Measurements from ENCODE around the gene DCLRE1A. TPM values are rescaled to one million over a fixed set of nuclear protein-coding genes. Genes with fewer than 3 reads are reported as not detected.
A peak's percentile ranks its signal among the peaks of the same experiment; 100 is the strongest.
"Not testable (repeated sequence)": the region's sequence is repeated elsewhere in the genome, so short reads cannot be mapped to it uniquely, and the experiment has no call there.

The DCLRE1A gene
- total RNA-seq, 1 donor from 2014 or later: 7.7 TPM

GRCh38 chr10:113858541-113858940, 4.7 kb upstream of the DCLRE1A start:
- no peak for DNase-seq (ENCODE audit: low spot score)

- DNase-seq (ENCODE audit: low spot score): no peak
These were observed 3.3 kb upstream of the DCLRE1A start for GRCh38 chr10:113857210-113857609.

GRCh38 chr10:113856563-113856962, 2.7 kb upstream of the DCLRE1A start:
- DNase-seq (ENCODE audit: low spot score): no peak

- peak; percentile 32 for DNase-seq (ENCODE audit: low spot score)
These were observed 1.1 kb upstream of the DCLRE1A start for GRCh38 chr10:113854761-113855588.

DNA sequence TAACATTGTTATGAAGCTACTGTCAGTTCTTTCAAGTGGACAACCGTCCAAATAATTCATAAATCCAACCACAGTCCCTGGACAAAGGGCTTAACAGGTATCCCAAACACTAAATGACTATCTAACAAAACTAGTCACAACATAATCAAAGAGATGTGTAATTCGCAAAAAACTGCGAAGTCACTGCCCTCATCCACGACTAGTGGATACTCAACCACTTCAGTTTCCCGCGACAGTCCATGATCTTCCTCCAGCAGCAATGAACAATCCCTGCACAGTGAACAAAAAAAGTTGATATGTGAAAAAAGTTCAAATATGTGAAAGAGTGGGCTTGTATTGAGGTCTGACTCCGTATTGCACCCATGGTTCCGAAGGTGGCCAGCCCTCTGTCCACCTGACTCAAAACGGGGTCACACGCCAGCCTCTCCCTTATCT, 287 bp downstream of the DCLRE1A start:
- DNase-seq (ENCODE audit: low spot score): no peak

GRCh38 chr10:113849946-113850345, 3.9 kb downstream of the DCLRE1A start:
- DNase-seq (ENCODE audit: low spot score): no peak

GRCh38 chr10:113849140-113849803, 4.6 kb downstream of the DCLRE1A start:
- DNase-seq (ENCODE audit: low spot score): no peak

GRCh38 chr10:113846036-113846435, 7.8 kb downstream of the DCLRE1A start:
- no peak for DNase-seq (ENCODE audit: low spot score)

DNA sequence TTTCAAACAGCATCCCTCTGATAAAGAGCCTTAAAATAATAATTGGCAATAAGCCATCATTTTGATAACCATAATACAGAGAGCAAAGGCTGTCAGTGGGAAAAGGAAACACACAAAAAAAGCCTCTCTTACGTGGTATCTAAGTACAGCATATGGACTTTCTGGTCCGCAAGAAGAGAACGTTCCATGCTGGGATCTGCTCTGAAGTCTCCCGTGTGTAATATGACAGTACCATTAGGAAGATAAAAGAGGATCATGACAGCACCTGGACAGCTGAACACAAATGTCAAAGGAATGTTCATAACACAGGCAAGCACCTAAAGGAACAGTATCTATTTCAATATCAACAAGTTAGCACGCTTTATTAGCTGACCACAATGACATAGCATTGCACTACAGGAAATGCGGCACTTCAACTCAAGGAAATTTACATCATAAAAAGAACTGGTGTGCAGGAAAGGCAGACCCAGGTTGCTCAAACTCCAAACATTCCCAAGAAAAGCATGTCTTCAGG, 9.9 kb downstream of the DCLRE1A start:
- DNase-seq (ENCODE audit: low spot score): no peak

DNA sequence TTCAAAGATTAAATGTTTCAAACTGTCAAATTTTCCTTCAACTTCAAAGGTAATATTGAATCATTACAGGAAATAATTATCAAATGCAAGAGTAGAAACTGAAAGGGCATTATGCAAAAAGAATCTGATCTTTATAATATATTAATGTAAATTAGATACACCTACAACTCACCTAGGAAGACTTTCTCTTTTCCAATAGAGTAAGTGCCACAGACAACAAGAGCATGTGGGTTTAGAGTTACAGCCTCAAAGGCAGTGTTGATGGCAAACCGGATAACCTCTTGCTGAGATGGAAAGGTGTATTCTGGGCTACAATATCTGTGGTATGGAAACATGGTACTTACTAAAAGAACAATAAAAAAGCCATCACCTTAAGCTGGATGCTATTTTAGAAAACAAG, 11.7 kb downstream of the DCLRE1A start:
- DNase-seq (ENCODE audit: low spot score): no peak

- DNase-seq (ENCODE audit: low spot score): not testable (repeated sequence)
These were observed 25.3 kb downstream of the DCLRE1A start for GRCh38 chr10:113828567-113828966.

DNA sequence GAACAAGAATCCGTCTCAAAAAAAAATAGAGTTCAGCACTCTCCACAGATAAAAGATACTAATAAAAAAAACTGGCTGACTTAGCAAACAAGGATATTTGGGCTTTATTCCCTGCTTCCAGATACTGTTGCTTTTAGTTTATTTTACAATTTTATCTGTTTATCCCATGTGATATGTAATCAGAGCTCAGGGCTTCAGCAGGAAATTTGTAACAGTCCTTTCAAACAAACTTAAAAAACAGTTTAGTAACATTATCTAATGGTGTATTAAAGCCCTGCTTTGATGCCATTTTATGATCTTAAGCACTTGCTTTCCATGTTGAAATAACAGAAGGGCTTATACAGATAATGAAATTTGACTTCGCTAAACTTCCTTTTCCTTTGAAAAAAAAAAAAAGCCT, 28.1 kb downstream of the DCLRE1A start:
- no peak for DNase-seq (ENCODE audit: low spot score)

DNA sequence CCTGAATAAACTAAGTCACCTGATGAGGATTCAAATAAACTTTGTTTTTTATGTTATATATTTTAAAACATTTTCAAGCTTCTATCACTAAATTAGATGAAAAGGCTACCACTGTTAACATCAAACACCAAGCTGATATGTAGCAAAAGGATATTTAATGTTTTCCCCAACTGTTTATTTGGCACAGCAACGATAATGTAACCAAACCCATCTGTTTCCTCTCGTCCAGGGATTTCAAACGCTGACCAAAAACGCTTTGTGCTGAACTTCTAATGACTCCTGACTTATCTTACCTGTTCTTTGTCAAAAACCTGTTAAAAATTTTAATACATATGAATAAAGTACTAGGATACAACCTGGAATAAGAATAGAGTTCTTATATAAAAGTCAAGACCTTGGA, 30.5 kb downstream of the DCLRE1A start:
- DNase-seq (ENCODE audit: low spot score): no peak

DNA sequence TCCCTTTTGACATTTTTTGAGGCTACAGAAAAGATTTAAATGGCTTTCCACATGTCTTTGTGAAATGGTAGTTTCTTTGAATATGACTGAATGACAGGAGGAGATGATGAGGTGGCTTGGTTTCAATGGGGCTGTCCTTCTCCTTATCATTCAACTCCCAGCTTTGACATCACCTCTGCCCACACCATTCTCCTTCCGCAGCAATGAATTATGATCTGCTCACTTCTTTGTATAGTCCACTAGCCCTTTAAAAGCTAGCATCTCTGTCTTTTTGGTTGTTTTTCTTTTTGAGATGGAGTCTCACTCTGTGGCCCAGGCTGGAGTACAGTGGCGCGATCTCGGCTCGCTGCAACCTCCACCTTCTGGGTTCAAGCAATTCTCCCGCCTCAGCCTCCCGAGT, 31.7 kb downstream of the DCLRE1A start:
- no peak for DNase-seq (ENCODE audit: low spot score)

DNA sequence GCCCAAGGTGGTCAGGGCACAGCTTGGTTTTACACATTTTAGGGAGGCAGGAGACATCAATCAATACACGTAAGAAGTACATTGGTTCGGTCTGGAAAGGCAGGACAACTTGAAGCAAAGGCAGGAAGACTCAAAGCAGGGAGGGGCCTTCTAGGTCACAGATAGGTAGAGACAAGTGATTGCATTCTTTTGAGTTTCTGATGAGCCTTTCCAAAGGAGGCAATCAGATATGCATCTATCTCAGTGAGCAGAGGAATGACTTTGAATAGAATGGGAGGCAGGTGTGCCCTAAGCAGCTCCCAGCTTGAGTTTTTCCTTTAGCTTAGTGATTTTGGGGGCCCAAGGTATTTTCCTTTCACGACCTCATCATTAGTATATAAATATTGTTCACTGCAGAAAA, 32.6 kb downstream of the DCLRE1A start:
- not testable (repeated sequence) for DNase-seq (ENCODE audit: low spot score)

DNA sequence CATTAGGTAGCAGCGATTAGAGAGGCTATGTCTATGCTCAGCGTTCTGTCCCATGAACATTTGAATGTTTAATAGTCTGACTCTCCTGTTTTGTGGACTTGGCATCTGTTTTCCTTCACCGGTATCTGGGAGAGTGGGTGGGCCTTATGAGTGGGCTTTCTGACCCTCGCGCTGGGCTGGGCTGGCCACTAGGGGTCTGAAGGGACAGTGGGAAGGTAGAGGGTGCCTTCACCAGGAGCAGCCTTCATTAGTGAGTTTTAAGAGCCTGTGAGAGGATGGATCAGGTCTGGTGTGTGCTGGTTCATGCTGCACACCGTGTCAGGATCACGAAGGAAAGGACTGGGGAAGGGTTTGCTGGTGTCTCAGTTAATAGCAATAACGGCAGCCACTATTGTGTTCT, 33.4 kb downstream of the DCLRE1A start:
- DNase-seq (ENCODE audit: low spot score): no peak

GRCh38 chr10:113819989-113820388, 33.9 kb downstream of the DCLRE1A start:
- no peak for DNase-seq (ENCODE audit: low spot score)

DNA sequence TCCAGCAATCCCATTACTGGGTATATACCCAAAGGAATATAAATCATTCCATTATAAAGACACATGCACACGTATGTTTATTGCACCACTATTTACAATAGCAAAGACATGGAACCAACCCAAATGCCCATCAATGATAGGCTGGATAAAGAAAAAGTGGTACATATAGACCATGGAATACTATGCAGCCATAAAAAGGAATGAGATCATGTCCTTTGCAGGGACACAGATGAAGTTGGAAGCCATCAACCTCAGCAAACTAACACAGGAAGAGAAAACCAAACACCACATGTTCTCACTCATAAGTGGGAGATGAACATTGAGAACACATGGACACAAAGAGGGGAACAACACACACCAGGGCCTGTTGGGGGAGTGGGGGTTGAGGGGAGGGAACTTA, 39.2 kb downstream of the DCLRE1A start:
- DNase-seq (ENCODE audit: low spot score): not testable (repeated sequence)

DNA sequence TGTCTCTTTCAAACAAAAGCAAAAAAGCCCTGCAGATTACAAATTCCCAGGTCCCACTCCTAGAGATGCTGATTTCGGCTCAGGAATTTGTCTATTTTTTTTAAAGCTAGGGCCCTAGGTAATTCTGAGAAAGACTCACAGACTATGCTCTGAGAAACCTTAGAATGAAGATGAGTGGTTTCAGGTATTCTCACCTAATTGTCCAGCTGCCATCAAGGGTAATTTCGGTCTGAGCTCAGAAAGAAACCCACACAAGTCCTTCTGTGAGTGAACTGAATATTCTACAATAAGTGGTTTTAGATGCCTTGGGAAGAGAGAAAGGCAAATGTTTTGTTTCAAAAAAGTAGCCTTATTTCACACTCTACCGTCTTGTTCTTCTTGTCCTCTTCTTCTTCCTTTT, 45.7 kb downstream of the DCLRE1A start:
- no peak for DNase-seq (ENCODE audit: low spot score)

DNA sequence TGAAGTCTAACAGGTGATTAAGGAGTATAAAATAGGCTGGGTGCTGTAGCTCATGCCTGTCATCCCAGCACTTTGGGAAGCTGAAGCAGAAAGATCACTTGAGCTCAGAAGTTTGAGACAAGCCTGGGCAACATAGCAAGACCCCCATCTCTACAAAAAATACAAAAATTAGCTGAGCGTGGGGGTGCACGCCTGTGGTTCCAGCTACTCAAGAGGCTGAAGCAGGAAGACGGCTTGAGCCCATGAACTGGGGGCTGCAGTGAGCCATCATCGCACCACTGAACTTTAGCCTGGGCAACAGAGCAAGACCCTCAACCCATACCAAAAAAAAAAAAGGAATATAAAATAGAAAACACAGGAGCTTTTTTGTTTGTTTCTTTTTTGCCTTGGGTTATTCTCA, 47.4 kb downstream of the DCLRE1A start:
- DNase-seq (ENCODE audit: low spot score): no peak

DNA sequence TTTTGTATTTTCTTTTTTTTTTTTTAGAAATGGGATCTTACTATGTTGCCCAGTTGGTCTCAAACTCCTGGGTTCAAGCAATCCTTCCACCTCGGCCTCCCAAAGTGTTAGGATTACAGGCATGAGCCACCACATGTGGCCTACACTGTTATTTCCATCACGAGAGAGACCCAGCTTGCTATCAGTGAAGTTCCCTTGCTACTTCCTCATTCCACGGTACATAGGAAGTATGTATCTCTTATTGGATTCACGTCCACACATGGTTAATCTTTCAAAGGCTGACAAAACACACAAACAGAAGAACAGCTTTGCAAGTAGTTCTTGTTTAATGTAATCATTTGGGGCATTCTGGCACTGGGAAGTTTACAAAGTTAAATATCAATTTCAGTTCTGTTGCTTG, 50.9 kb downstream of the DCLRE1A start:
- DNase-seq (ENCODE audit: low spot score): no peak

DNA sequence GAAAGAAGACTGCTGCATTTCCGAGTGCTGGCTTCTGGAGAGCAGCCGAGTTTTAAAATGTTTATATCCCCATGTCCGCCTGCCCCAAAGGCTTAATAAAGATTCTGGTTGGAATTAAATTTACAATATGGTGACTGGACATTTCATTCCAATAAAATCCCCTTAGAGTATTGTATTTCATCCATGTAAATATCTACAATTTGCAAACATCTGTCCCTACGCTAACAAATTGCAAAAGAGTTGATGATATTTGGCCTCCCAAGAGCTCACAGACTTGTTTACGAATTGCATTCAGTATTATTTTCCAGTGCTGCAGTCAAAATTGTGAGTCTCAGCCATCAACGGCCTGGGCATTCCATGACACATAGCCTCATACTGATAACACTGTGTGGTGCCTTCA, 52.3 kb downstream of the DCLRE1A start:
- DNase-seq (ENCODE audit: low spot score): no peak

DNA sequence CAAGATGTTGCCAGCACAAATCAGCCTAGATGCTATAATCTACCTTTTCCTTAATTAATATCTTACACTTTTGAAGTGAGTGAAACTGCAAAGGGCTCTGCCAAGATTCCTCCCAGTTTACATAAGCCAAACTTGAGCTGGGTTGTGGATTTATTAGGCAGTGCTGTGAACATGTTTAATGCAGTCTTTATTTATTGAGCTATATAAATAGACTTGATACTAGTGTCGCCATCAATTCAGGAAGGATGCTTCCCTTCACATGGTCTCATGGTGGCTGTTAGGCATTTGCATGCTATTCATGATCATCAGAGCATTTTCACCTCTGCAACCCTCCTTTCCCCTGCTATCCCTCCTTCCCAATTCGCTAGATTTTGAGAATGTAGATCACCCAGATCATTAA, 62.2 kb downstream of the DCLRE1A start:
- no peak for DNase-seq (ENCODE audit: low spot score)
